NCI-H82 (cell line): ENCODE results near the gene MED7.

Experiments used
- DNase-seq: peaks from one replicate; lab custom pipeline; 2025; lab: John Stamatoyannopoulos, UW

MED7 gene

GRCh38 chr5:157106630-157107461, 35.8 kb downstream of the MED7 start:
- DNase-seq, result no peak

GRCh38 chr5:157100140-157100679, 42.5 kb downstream of the MED7 start:
- DNase-seq, result no peak

DNA sequence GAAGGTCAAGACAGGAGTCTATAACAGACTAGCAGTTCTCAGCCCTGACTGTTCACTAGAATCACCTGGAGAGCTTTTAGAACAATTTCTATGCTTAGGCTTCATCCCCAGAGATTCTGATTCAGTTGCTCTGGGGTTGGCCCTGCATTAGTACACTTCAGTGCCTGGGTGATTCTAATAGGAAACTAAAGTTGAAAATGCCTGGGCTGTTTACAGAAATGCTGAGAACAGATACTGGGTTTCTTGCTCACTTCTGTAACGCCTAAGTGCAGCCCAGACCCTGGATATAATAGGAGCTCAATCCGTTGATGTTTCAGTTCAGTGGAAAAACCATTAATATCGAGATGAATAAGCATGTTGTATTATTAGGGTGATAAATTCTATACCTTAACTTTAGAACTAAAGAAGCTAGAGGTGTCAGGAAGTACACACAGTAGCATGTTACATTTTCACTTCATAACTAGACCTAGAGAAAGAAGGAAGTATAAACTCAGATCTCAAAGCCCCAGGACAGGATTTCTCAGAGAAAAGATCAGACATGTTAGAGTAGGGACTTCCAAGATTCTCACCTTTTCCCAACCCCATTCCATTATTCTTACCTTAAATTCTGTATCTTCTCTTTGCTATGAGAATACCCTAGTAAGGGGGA, 54.2 kb downstream of the MED7 start:
- no peak for DNase-seq
